GM18909 (cell line): Measurements from ENCODE around the gene PRR14.

Source experiments
- ATAC-seq: cut with Tn5 transposase; IDR thresholded peaks from one replicate; pipeline ENCODE4 v1.9.1; 2021; ENCODE audit warnings: mild to moderate bottlenecking; ENCODE audit not compliant: unreplicated experiment, poor library complexity

Gene PRR14

GRCh38 chr16:30657866-30658730 is 7.3 kb downstream of the PRR14 start, which contains the start of gene FBRS:
Gene FBRS (plus strand): TSS chr16:30658431. CDS start chr16:30659519, 1,088 bp downstream.
- ATAC-seq: peak; percentile 75

DNA sequence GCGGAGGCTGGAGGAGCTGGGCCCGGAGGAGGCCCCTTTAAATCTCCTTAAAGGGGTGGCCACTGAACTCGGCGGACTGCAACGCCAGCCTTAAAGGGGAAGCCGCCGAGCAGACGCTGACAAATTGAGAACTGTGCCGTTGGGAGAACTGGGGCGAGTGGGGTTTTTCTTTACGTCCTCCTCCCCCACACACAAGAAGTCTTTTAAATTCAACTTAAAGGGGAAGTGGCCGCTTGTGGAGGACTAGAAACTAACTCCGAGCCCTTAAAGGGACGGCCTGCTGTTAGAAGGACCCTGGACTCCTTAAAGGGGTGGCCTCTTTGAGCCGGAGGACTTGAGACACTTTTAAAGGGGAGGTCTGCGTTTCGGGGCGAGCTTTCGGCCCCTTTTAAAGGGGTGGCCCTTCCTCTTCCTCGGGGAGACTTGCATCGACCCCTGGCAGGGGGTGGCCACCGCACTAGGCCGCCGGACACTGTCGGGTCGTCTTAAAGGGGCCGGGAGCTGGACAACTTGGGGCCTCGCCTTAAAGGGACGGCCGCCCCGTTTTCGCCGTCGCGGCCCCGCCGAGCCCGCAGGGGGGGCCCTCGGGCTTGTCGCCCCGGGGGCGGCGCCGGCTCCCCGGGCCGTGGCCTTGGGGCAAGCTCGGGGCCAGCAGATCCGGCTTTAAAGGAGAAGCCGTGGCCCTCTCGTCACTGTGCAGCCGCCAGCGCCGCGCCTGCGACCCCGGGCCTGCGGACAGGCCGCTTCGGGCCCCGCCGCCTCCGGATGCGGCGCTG is 8.2 kb downstream of the PRR14 start:
- peak; percentile 35 for ATAC-seq

DNA sequence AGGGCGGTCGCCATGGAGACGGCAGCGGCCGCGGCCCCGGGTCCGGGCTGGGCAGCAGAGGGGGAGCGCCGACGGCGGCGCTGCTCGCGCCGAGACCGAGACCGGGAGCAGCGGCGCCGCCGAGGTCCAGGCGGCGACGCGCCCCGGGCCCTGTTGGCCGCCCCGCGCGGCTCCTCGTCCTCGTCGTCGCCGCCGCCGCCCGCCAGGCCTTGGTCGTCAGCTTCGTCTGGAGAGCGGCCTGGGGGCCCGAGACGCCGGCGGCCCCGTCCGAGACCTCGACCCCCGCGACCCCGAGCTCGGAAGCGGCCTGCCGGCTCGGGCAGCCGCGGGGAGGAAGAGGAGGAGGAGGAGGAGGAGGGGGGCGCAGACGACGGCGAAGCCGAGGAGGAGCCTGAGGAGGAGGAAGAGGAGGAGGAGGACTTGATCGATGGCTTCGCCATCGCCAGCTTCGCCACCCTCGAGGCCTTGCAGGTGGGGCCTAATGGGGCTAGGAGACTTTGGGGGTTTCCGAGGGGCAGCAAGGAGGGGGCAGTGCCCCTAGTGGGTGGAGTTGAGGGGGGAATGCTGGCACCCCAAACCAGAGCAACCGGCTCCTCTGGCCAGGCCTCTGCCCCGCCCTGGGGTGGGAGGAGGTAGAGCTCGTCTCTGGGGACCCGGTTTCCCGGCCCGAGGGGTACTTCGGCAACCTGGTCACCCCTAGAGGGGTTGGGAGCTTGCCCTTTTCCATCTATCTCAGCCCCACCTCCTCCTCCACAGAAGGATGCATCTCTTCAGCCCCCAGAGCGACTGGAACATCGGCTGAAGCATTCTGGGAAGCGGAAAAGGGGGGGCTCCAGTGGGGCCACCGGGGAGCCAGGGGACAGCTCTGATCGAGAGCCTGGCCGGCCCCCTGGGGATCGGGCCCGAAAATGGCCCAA is 9.0 kb downstream of the PRR14 start:
- no peak for ATAC-seq

DNA sequence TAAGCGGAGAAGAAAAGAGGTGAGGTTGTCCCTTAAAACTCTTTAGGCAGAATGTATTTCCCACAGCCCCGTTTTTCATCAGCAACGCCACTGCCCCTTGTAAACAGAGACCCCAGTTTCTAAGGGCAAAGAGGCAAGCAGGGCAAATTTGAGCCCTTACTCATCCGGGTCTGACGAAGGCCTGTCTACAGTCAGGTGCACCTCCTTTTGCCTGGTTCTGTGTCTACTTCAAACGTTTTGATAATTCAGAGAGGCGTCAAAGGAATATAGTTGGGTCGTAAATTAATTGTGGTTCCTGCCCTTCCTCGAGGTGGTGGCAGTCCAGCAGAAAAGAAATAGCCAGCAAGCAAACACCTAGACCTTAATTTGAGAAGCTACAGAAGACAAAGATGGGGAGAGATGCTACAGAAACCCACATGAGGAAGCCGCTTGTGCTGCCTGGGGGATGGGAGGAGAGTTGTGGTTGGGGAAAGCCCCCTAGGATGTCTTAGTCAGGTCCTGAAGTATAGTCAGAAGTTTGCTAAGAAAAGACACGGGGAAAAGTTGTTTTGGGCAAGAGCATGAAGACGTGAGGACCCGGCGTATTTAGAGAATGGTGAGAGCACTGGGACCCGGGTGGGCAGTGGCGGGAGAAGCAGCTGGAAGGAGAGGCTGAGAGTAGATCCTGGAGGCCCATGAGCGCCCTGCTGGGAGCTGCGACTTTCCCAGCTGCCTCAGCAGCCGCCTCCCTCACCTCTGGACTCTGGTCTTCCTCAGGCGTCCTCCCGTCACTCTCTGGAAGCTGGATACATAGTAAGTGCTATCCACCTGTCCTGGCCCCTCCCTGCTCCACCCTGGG is 9.9 kb downstream of the PRR14 start:
- no peak for ATAC-seq

DNA sequence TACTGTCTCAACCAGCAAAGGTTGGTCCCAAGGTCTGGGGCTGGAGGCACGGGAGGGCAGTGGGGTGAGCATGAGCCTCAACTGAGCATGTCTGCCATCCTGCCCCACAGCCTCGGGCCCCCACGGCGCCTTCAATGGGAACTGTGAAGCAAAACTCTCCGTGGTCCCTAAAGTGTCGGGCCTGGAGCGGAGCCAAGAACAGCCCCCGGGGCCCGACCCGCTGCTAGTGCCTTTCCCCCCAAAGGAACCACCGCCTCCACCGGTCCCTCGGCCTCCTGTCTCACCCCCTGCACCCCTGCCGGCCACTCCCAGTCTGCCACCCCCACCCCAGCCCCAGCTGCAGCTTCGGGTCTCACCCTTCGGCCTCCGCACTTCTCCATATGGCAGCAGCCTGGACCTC is 11.7 kb downstream of the PRR14 start:
- no peak for ATAC-seq

- no peak for ATAC-seq
Observed at GRCh38 chr16:30663038-30663437, 12.3 kb downstream of the PRR14 start.

- ATAC-seq: no peak
Observed at GRCh38 chr16:30663820-30664219, 13.1 kb downstream of the PRR14 start.

DNA sequence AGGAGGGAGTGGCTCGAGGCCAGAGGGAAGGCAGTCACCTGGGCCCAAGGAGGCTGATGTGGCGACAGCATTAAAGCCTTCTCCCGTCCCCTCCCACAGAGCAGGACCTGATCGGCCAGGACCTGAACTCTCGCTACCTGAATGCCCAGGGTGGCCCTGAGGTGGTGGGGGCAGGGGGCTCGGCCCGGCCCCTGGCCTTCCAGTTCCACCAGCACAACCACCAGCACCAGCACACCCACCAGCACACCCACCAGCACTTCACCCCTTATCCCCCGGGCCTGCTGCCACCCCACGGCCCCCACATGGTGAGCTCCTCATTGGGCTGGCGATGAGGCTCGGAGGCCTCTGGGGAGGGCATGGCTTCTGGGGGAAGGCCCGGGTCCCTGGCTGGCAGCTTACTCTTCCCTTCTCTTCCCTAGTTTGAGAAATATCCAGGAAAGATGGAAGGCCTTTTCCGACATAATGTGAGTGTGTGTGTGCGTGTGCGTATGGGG is 13.9 kb downstream of the PRR14 start:
- no peak for ATAC-seq

DNA sequence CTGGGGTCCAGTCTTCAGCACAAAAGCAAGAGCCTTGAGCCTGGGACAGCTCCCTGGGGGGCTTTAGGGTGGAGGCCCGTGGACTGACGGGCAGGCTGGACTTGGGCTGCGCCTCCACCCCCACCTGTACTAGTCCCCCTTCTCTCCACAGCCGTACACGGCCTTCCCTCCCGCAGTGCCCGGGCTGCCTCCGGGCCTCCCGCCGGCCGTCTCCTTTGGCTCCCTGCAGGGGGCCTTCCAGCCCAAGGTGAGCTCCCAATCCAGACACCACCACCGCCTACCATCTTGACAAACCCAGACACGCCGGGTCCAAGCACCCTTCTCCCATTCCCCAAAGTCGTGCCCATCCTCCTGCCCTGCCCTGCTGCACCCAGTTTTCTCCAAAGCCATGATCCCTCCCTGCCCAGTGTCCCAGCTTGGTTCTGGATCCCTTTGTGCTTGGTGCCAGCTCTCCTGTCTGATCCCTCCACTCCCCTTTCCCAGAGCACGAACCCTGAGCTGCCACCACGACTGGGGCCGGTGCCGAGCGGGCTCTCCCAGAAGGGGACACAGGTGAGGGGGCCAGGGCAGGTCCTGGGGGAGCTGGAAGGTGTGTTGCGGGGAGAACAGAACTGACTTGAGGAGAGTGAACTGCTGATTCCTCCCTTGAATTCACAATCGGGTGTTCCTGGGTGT is 14.5 kb downstream of the PRR14 start:
- ATAC-seq: no peak

DNA sequence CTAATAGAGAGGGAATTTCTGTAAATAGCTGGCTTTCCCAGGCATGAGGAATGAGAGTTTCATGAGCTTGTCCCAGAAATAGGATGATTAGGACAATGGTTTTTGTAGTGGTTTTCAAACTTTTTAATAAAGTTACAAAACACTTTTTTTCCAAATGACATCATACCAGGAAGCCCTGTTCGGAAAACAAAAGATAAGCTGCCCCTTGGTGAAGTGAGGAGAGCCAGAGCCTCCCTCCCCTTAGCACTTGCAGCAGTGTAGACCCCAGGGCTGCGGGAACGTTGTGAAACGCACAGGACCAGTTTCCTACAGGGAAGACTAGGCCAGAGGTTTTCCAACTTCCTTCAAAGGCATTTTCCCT is 15.1 kb downstream of the PRR14 start:
- no peak for ATAC-seq

- ATAC-seq: no peak
Observed at GRCh38 chr16:30666681-30667080, 15.9 kb downstream of the PRR14 start.

- no peak for ATAC-seq
Observed at GRCh38 chr16:30667361-30667905, 16.7 kb downstream of the PRR14 start.

DNA sequence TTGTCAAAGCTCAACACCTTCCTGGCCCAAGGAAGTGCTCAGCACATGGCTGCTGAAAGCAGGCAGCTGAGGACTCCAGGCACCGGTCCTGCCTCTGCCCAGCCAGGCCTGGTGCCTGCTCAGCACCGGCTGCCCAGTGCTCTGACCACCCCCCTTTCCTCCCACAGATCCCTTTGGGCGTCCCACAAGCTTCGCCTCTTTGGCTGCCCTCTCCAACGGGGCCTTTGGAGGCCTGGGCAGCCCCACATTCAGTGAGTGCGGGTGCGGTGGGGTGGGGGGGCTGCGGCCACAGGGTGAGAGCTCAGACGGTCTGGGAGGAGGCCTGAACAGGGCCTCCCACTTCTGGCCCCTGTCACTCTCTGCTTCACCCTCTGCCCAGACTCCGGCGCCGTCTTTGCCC is 17.6 kb downstream of the PRR14 start:
- no peak for ATAC-seq

DNA sequence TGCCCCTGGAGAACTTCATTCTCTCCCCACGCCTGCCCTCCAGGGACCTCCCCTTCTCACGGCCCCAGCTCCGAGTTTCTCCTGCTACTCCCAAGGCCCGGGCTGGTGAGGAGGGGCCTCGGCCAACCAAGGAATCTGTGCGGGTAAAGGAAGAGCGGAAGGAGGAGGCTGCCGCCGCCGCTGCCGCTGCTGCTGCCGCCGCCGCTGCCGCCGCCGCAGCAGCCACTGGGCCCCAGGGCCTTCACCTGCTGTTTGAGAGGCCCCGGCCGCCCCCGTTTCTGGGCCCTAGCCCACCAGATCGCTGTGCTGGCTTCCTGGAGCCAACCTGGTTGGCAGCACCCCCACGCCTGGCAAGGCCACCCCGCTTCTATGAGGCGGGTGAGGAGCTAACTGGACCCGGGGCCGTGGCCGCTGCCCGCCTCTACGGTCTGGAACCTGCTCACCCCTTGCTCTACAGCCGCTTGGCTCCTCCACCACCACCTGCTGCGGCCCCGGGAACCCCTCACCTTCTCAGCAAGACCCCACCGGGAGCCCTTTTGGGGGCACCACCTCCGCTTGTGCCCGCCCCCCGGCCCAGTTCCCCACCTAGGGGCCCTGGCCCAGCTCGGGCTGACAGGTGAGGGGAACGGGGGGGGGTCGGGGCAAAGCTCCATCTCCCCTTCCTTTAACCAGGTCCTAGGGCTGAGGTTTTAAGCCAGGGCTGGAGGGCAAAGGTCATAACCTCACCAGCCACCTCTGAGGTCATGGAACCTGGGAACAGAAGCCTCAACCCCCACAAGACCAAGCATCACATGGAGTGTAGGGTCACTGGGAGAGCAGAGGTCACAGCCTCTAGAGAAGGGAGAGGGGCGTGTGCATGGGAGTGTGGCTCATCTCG is 18.5 kb downstream of the PRR14 start:
- no peak for ATAC-seq

DNA sequence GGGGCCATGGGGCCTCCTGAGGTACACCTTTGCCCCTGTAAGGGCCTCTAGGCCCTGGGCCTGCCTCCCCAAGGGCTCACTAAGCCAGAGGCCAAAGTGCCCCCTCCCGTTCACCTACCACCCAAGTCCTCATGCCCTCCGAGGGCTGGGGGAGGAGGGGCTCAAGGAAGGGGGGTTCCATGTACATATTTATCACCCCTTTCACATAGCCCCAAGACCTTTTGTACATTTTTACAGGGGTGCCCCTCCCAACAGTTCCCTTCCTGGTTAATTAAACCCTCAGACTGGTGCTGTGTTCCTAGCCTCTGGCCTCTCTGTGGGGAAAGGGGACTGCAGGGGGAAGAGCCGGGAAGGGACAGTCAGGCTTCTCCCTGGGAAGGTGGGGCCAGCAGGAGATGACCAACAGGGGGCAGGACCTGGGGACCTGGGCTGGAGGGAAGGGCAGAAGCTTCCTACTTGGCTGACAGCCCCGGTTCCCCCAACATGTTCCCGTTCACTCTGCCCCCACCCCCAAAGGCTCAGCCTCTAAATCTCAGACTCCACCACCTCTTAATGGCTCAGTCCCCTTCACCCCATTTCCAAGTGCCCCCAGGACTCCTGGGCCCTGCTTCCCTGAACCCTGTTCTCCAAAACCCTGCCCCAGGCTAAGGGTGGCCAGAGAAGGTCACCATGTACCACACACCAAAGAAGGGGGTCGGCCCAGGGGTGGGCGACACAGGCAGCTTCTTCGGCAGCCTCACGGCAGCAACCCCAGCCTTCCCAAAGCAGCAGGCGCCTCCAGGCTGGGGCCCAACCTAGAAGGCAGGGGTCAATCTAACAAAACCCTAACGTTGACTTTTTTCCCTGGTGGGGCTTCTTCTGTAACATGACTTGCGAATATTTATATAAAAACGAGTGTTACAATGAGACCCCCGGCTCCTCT is 19.4 kb downstream of the PRR14 start:
- ATAC-seq: no peak

GRCh38 chr16:30675143-30675542 is 24.4 kb downstream of the PRR14 start:
- no peak for ATAC-seq
